Measurements from ENCODE around the gene UPK2.
A peak's percentile ranks its signal among the peaks of the same experiment; 100 is the strongest.

Gene UPK2

GRCh38 chr11:118956094-118956846 lies at the start of gene UPK2:
Gene UPK2, plus strand, starts transcription at chr11:118956298. Its CDS starts 53 bp downstream, at chr11:118956351.
- DNase-seq, result peak; percentile 86 to 87

GRCh38 chr11:118907051-118908042 lies 48.8 kb upstream of the UPK2 start:
- DNase-seq, result peak; percentile 88 to 91

GRCh38 chr11:118908264-118908663 lies 47.8 kb upstream of the UPK2 start:
- DNase-seq, result no peak

GRCh38 chr11:118908901-118909618 lies 47.0 kb upstream of the UPK2 start:
- no peak for DNase-seq

- no peak for DNase-seq
Measured at GRCh38 chr11:118909619-118910308, 46.3 kb upstream of the UPK2 start.

- peak; percentile 55 to 59 for DNase-seq
Measured at GRCh38 chr11:118910309-118911112, 45.6 kb upstream of the UPK2 start.

GRCh38 chr11:118911113-118911879 lies 44.8 kb upstream of the UPK2 start:
- no peak for DNase-seq

GRCh38 chr11:118911880-118912741 lies 44.0 kb upstream of the UPK2 start:
- peak; percentile 65 to 70 for DNase-seq

GRCh38 chr11:118912742-118913410 lies 43.2 kb upstream of the UPK2 start:
- DNase-seq, result peak in 1 of 2 donors; percentile 47

GRCh38 chr11:118913411-118914125 lies 42.5 kb upstream of the UPK2 start:
- peak; percentile 68 to 73 for DNase-seq

- DNase-seq, result peak; percentile 69 to 74
Measured at GRCh38 chr11:118914178-118914918, 41.8 kb upstream of the UPK2 start.

- DNase-seq, result no peak
Measured at GRCh38 chr11:118914987-118915386, 41.1 kb upstream of the UPK2 start.

GRCh38 chr11:118915396-118915795 lies 40.7 kb upstream of the UPK2 start:
- DNase-seq, result no peak

GRCh38 chr11:118915941-118916841 lies 39.9 kb upstream of the UPK2 start:
- no peak for DNase-seq

GRCh38 chr11:118916842-118917388 lies 39.2 kb upstream of the UPK2 start:
- no peak for DNase-seq

- peak; percentile 78 to 81 for DNase-seq
Measured at GRCh38 chr11:118917481-118918127, 38.5 kb upstream of the UPK2 start.

Measured in CD4-positive, alpha-beta T cell treated with Interleukin-4 for 1 hour (primary cell).